Transverse colon (tissue), 4 donors: ENCODE measurements around the gene VPS35L.

ENCODE experiments used
- POLR2AphosphoS5 ChIP-seq, 3 donors: sonication (generic); formaldehyde crosslinking; IDR thresholded peaks; one replicate each; pipeline ENCODE4 v1.6.1; 2016; ENCODE audit warnings: antibody characterized with exemption in 3 of 3
- TF ChIP-seq, protein P1 (sequence below), 5 experiments: fragments of 200-600 bp in 3 of 5; fragments of 450-650 bp in 2 of 5; sonication (generic) in 3 of 5; IDR thresholded peaks; 1 replicate in 2 of 5; 2 replicates in 3 of 5; pipeline ENCODE4 v1.5.1; 2016 to 2017; ENCODE audit warnings: antibody characterized with exemption in 5 of 5, inconsistent platforms in 3 of 5, mild to moderate bottlenecking in 2 of 5, moderate library complexity in 1 of 5

DNA sequence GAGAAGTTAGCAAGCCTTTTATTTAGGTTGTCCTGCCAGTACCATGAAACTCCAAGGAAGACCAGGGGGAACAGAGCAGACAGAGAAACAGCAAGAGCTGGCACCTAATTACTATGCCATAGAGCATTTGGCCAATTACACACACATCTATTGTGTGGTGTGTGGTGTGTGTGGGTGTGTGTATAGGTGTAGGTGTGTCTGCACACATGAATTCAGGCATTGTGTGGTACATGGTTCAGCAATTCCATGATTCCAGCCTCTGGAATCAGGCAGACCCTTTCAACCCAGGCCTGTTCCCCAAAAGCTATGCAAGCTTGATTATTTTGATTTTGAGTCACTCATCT, 188.3 kb downstream of the VPS35L start:
- TF ChIP-seq, protein P1, sequence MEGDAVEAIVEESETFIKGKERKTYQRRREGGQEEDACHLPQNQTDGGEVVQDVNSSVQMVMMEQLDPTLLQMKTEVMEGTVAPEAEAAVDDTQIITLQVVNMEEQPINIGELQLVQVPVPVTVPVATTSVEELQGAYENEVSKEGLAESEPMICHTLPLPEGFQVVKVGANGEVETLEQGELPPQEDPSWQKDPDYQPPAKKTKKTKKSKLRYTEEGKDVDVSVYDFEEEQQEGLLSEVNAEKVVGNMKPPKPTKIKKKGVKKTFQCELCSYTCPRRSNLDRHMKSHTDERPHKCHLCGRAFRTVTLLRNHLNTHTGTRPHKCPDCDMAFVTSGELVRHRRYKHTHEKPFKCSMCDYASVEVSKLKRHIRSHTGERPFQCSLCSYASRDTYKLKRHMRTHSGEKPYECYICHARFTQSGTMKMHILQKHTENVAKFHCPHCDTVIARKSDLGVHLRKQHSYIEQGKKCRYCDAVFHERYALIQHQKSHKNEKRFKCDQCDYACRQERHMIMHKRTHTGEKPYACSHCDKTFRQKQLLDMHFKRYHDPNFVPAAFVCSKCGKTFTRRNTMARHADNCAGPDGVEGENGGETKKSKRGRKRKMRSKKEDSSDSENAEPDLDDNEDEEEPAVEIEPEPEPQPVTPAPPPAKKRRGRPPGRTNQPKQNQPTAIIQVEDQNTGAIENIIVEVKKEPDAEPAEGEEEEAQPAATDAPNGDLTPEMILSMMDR (IDR thresholded peaks at IDR 0.05) = no peak
- no peak for TF ChIP-seq POLR2AphosphoS5 (IDR thresholded peaks at IDR 0.05)
